ENCODE measurements around the gene CARS1.
A peak's percentile ranks its signal among the peaks of the same experiment; 100 is the strongest.

CARS1 gene

GRCh38 chr11:3080733-3081385, 23.6 kb upstream of the CARS1 start:
- no peak overlapping the region for H3K4me3 ChIP-seq (ENCODE audit: low read length)
- no peak for TF ChIP-seq CTCF (conservative IDR thresholded peaks at IDR 0.05; ENCODE audit: low read depth, low read length)
- DNase-seq (ENCODE audit: low read depth), result no peak

GRCh38 chr11:3080104-3080503, 22.9 kb upstream of the CARS1 start:
- DNase-seq (ENCODE audit: low read depth), result no peak
- H3K4me3 ChIP-seq (ENCODE audit: low read length), result no peak overlapping the region
- TF ChIP-seq CTCF (conservative IDR thresholded peaks at IDR 0.05; ENCODE audit: low read depth, low read length), result no peak

- H3K4me3 ChIP-seq (ENCODE audit: low read length), result no peak overlapping the region
- TF ChIP-seq CTCF (conservative IDR thresholded peaks at IDR 0.05; ENCODE audit: low read depth, low read length), result no peak
- DNase-seq (ENCODE audit: low read depth), result no peak
Observed at GRCh38 chr11:3077846-3078440, 20.7 kb upstream of the CARS1 start.

GRCh38 chr11:3077189-3077836, 20.1 kb upstream of the CARS1 start:
- H3K4me3 ChIP-seq (ENCODE audit: low read length), result no peak overlapping the region
- DNase-seq (ENCODE audit: low read depth), result no peak
- TF ChIP-seq CTCF (conservative IDR thresholded peaks at IDR 0.05; ENCODE audit: low read depth, low read length), result no peak

GRCh38 chr11:3074912-3075589, 17.8 kb upstream of the CARS1 start:
- no peak overlapping the region for H3K4me3 ChIP-seq (ENCODE audit: low read length)
- no peak for TF ChIP-seq CTCF (conservative IDR thresholded peaks at IDR 0.05; ENCODE audit: low read depth, low read length)
- DNase-seq (ENCODE audit: low read depth), result no peak

GRCh38 chr11:3073029-3073435, 15.8 kb upstream of the CARS1 start:
- no peak overlapping the region for H3K4me3 ChIP-seq (ENCODE audit: low read length)
- no peak for TF ChIP-seq CTCF (conservative IDR thresholded peaks at IDR 0.05; ENCODE audit: low read depth, low read length)
- peak; percentile 47 for DNase-seq (ENCODE audit: low read depth)

Data from retinal pigment epithelial cell (primary cell).